Thyroid gland (tissue), 4 donors: ENCODE results near the gene L3MBTL4.

Experiments
- CTCF ChIP-seq, 6 experiments: fragments of 200-600 bp in 3 of 6; fragments of 450-650 bp in 3 of 6; sonication (generic) in 3 of 6; IDR thresholded peaks; one replicate each; pipeline ENCODE4 v1.5.1; 2016 to 2019; ENCODE audit warnings: antibody characterized with exemption in 6 of 6, mild to moderate bottlenecking in 2 of 6, inconsistent platforms in 1 of 6, moderate library complexity in 1 of 6
- POLR2A ChIP-seq, 2 donors: fragments of 450-650 bp; IDR thresholded peaks; one replicate each; pipeline ENCODE4 v1.6.1; 2017; ENCODE audit warnings: antibody characterized with exemption in 2 of 2, mild to moderate bottlenecking in 2 of 2, moderate library complexity in 1 of 2

GRCh38 chr18:6327895-6328620 is 86.7 kb downstream of the L3MBTL4 start:
- TF ChIP-seq CTCF (IDR thresholded peaks at IDR 0.05) (no peak), POLR2A (IDR thresholded peaks at IDR 0.05) (no peak)
